ENCODE results near the gene EBPL.
"Not testable (repeated sequence)": the region's sequence is repeated elsewhere in the genome, so short reads cannot be mapped to it uniquely, and the experiment has no call there.

- not testable (repeated sequence) for TF ChIP-seq POLR2A, CTCF (IDR thresholded peaks at IDR 0.05)
Measured at GRCh38 chr13:49612042-49612441, 79.2 kb downstream of the EBPL start.
